ENCODE results near the gene G2E3.

GRCh38 chr14:30559638-30560091, 707 bp downstream of the G2E3 start:
- TF ChIP-seq CTCF (IDR thresholded peaks at IDR 0.05) = no peak
- no peak for TF ChIP-seq POLR2A (IDR thresholded peaks at IDR 0.05)
